Astrocyte (in vitro differentiated cells and primary cell): Measurements from ENCODE around the gene SNAI1. TPM values are rescaled to one million over a fixed set of nuclear protein-coding genes. Genes with fewer than 3 reads are reported as not detected.

ENCODE experiments used
- DNase-seq: peaks from one replicate; pipeline ENCODE4 v3.0.0-alpha.2; 2010; ENCODE audit warnings: low read depth
- FAIRE-seq: peaks from 2 replicates; lab custom pipeline; 2011; peaks lifted over from hg19 to GRCh38; lab: Jason Lieb, UNC
- H2AFZ ChIP-seq: 2 replicates; pipeline ENCODE4 v1.6.0; 2012; ENCODE audit warnings: low read depth, low read length, inconsistent platforms
- H3K27ac ChIP-seq: 2 replicates; pipeline ENCODE4 v1.5.1; 2011; ENCODE audit warnings: low read depth, low read length, inconsistent platforms
- H3K27me3 ChIP-seq: 2 replicates; pipeline ENCODE4 v1.6.0; 2011; ENCODE audit warnings: low read length, inconsistent platforms; ENCODE audit not compliant: insufficient read depth
- H3K36me3 ChIP-seq: 2 replicates; pipeline ENCODE4 v1.5.1; 2011; ENCODE audit warnings: low read length, inconsistent platforms; ENCODE audit not compliant: insufficient read depth
- H3K4me1 ChIP-seq: 2 replicates; pipeline ENCODE4 v1.5.1; 2011; ENCODE audit warnings: low read length, inconsistent platforms; ENCODE audit not compliant: insufficient read depth
- H3K4me2 ChIP-seq: 2 replicates; pipeline ENCODE4 v1.6.0; 2012; ENCODE audit warnings: low read length, inconsistent platforms
- H3K4me3 ChIP-seq: 2 replicates; pipeline ENCODE4 v1.5.1; 2011; ENCODE audit warnings: low read depth, mild to moderate bottlenecking, low read length, inconsistent platforms; ENCODE audit not compliant: insufficient read depth
- H3K79me2 ChIP-seq: 2 replicates; pipeline ENCODE4 v1.6.0; 2012; ENCODE audit warnings: mild to moderate bottlenecking, low read length, inconsistent platforms; ENCODE audit not compliant: insufficient read depth
- H3K9ac ChIP-seq: 2 replicates; pipeline ENCODE4 v1.6.0; 2012; ENCODE audit warnings: mild to moderate bottlenecking, low read length, inconsistent platforms
- H3K9me3 ChIP-seq: 2 replicates; pipeline ENCODE4 v1.5.1; 2012; ENCODE audit warnings: low read depth, mild to moderate bottlenecking, low read length, inconsistent platforms; ENCODE audit not compliant: insufficient read depth
- H4K20me1 ChIP-seq: 2 replicates; pipeline ENCODE4 v1.6.0; 2012; ENCODE audit warnings: low read length, inconsistent platforms; ENCODE audit not compliant: insufficient read depth
- H3K27ac Mint-ChIP-seq: one replicate; pipeline ENCODE4 v1.8.0; 2021; ENCODE audit warnings: mild to moderate bottlenecking, mixed read lengths; ENCODE audit not compliant: unreplicated experiment
- H3K27me3 Mint-ChIP-seq: one replicate; pipeline ENCODE4 v1.8.0; 2021; ENCODE audit warnings: low read depth, mixed read lengths; ENCODE audit not compliant: unreplicated experiment
- H3K36me3 Mint-ChIP-seq: one replicate; pipeline ENCODE4 v1.8.0; 2021; ENCODE audit warnings: low read depth, mixed read lengths; ENCODE audit not compliant: unreplicated experiment
- H3K4me1 Mint-ChIP-seq: one replicate; pipeline ENCODE4 v1.8.0; 2021; ENCODE audit warnings: low read depth, mixed read lengths; ENCODE audit not compliant: unreplicated experiment
- H3K4me3 Mint-ChIP-seq: one replicate; pipeline ENCODE4 v1.8.0; 2021; ENCODE audit warnings: mild to moderate bottlenecking, moderate library complexity, mixed read lengths; ENCODE audit not compliant: unreplicated experiment
- H3K9me3 Mint-ChIP-seq: one replicate; pipeline ENCODE4 v1.8.0; 2021; ENCODE audit warnings: mild to moderate bottlenecking, mixed read lengths; ENCODE audit not compliant: unreplicated experiment
- EZH2 ChIP-seq: IDR thresholded peaks from 2 replicates; pipeline ENCODE4 v1.6.1; 2012; ENCODE audit warnings: mild to moderate bottlenecking, low read length, inconsistent platforms; ENCODE audit not compliant: insufficient read depth
- total RNA-seq: library from RNA; stranded (reverse); gene quantifications from 2 replicates; pipeline ENCODE4 v1.2.1, GENCODE V29; 2021
- TF ChIP-seq, protein P1 (sequence below): IDR thresholded peaks from 2 replicates; pipeline ENCODE4 v1.5.1; 2011; ENCODE audit warnings: low read depth, mild to moderate bottlenecking, inconsistent platforms, low read length, moderate library complexity; ENCODE audit not compliant: insufficient read depth

The SNAI1 gene
- total RNA-seq, 1 donor from 2014 or later = 9.1 TPM

DNA sequence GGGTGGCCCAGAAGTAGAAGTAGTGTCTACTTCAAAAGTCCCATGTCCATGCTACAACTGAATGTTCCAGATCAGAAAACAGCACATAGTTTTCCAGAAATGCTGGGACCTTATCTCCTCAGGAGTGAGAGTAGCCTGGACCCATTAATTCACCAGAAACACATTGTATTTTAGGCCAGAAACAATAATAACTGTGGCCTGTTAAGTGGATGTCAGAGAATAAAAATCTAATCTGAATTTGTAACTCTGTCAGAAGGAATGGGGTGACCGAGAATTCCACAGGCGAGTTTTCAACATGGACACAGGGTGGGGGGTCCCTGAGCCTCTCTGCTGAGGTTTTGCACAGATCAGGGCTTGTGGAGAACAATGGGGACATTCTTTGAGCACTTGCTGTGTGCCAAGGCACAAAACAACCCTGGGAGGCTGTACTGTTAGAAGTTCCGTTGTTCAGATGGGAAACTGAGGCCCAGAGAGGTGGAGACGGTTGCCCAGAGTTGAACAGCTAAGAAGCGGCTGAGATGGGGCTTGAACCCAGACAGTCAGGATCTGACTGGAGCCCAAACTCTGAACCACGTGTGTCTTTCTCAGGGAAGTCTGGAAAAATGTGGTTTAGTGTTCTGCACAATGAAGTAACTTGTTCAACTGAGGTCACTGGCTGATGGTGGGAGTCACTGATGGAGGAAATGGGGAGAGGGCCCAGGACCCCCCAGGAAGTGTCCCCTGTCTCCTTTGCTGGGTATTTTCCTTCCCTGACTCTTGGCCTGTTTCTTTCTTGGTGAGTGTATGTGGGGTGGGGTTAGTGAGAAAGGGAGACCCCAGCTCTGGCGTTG lies 44.2 kb downstream of the SNAI1 start:
- H3K4me1 Mint-ChIP-seq = peaks cover 29% of the 10 kb centered on the region
- Histone ChIP-seq H3K9ac (peak overlapping the region; percentile 51), H4K20me1 (no peaks in the 10 kb centered on the region), H3K79me2 (no peaks in the 10 kb centered on the region), H3K9me3 (peaks cover 5% of the 10 kb centered on the region), H3K4me2 (peak overlapping the region; percentile 12), H3K27me3 (no peaks in the 10 kb centered on the region), H3K4me3 (no peak overlapping the region), H2AFZ (no peak overlapping the region), H3K27ac (peak overlapping the region; percentile 74), H3K36me3 (no peaks in the 10 kb centered on the region), H3K4me1 (peaks cover 37% of the 10 kb centered on the region)
- no peaks in the 10 kb centered on the region for H3K9me3 Mint-ChIP-seq
- peaks cover 3% of the 10 kb centered on the region for H3K27me3 Mint-ChIP-seq
- H3K27ac Mint-ChIP-seq = peak overlapping the region; percentile 53
- DNase-seq (peak; percentile 62), FAIRE-seq (no peak)
- no peak for TF ChIP-seq EZH2
- TF ChIP-seq, protein P1, sequence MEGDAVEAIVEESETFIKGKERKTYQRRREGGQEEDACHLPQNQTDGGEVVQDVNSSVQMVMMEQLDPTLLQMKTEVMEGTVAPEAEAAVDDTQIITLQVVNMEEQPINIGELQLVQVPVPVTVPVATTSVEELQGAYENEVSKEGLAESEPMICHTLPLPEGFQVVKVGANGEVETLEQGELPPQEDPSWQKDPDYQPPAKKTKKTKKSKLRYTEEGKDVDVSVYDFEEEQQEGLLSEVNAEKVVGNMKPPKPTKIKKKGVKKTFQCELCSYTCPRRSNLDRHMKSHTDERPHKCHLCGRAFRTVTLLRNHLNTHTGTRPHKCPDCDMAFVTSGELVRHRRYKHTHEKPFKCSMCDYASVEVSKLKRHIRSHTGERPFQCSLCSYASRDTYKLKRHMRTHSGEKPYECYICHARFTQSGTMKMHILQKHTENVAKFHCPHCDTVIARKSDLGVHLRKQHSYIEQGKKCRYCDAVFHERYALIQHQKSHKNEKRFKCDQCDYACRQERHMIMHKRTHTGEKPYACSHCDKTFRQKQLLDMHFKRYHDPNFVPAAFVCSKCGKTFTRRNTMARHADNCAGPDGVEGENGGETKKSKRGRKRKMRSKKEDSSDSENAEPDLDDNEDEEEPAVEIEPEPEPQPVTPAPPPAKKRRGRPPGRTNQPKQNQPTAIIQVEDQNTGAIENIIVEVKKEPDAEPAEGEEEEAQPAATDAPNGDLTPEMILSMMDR = no peak
- no peak overlapping the region for H3K4me3 Mint-ChIP-seq
- no peaks in the 10 kb centered on the region for H3K36me3 Mint-ChIP-seq

- H3K4me3 ChIP-seq = no peak overlapping the region
- peak overlapping the region; percentile 51 for H3K9ac ChIP-seq
- peaks cover 5% of the 10 kb centered on the region for H3K9me3 ChIP-seq
- H3K36me3 Mint-ChIP-seq = no peaks in the 10 kb centered on the region
- peak overlapping the region; percentile 12 for H3K4me2 ChIP-seq
- no peaks in the 10 kb centered on the region for H3K9me3 Mint-ChIP-seq
- no peaks in the 10 kb centered on the region for H3K36me3 ChIP-seq
- TF ChIP-seq EZH2 = no peak
- TF ChIP-seq, protein P1 = no peak
- peak overlapping the region; percentile 40 for H3K4me3 Mint-ChIP-seq
- no peaks in the 10 kb centered on the region for H4K20me1 ChIP-seq
- H2AFZ ChIP-seq = no peak overlapping the region
- H3K27me3 ChIP-seq = no peaks in the 10 kb centered on the region
- no peaks in the 10 kb centered on the region for H3K79me2 ChIP-seq
- H3K27me3 Mint-ChIP-seq = peaks cover 3% of the 10 kb centered on the region
- H3K4me1 Mint-ChIP-seq = peaks cover 29% of the 10 kb centered on the region
- FAIRE-seq (no peak), DNase-seq (peak; percentile 90)
- H3K27ac ChIP-seq = peak overlapping the region; percentile 74
- H3K4me1 ChIP-seq = peaks cover 37% of the 10 kb centered on the region
- peak overlapping the region; percentile 69 for H3K27ac Mint-ChIP-seq
These were observed 44.9 kb downstream of the SNAI1 start for GRCh38 chr20:50027611-50028105.
